Measurements from ENCODE around the gene ATP6V0C. TPM values are rescaled to one million over a fixed set of nuclear protein-coding genes. Genes with fewer than 3 reads are reported as not detected.

The ATP6V0C gene
- total RNA-seq, 1 experiment from 2014 or later = 173 TPM

DNA sequence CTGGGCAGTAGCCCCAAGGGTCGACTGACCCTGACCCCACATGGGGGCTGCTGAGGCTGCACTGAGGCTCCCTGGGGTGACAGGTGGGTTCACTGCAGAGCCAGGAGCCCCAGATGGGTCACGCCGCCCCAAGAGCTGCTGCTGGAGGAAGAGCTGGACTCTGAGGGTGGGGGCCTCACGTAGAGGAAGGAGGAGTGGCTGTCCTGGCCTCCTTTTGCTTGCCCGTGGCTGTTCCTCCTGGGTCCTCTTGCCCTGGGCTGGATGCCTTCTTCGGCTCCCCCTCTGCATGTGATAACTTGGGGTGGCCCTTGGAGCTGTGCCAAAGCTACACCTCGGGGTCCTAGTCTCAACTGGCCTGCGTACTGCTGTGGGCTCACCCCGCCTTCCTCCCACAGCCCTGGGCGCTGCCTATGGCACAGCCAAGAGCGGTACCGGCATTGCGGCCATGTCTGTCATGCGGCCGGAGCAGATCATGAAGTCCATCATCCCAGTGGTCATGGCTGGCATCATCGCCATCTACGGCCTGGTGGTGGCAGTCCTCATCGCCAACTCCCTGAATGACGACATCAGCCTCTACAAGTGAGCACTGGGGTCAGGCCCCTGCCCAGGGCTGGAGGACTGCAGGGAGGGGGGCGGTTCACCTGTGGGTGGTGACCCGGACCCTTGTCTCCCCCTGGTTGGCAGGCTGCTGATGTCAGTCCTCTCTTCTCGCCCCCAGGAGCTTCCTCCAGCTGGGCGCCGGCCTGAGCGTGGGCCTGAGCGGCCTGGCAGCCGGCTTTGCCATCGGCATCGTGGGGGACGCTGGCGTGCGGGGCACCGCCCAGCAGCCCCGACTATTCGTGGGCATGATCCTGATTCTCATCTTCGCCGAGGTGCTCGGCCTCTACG, 5.3 kb downstream of the ATP6V0C start:
- no peak overlapping the region for H3K4me3 Mint-ChIP-seq (ENCODE audit: unreplicated experiment)
- peaks cover 33% of the 10 kb centered on the region for H3K4me1 Mint-ChIP-seq (ENCODE audit: insufficient read depth, unreplicated experiment)
- DNase-seq (ENCODE audit: unreplicated experiment) = no peak
- H3K27me3 Mint-ChIP-seq (ENCODE audit: insufficient read depth, unreplicated experiment) = no peaks in the 10 kb centered on the region
- peaks cover 46% of the 10 kb centered on the region for H3K36me3 Mint-ChIP-seq (ENCODE audit: insufficient read depth, unreplicated experiment)
- peak overlapping the region; percentile 54 for H3K27ac Mint-ChIP-seq (ENCODE audit: low read depth, unreplicated experiment)
- TF ChIP-seq, protein P1, sequence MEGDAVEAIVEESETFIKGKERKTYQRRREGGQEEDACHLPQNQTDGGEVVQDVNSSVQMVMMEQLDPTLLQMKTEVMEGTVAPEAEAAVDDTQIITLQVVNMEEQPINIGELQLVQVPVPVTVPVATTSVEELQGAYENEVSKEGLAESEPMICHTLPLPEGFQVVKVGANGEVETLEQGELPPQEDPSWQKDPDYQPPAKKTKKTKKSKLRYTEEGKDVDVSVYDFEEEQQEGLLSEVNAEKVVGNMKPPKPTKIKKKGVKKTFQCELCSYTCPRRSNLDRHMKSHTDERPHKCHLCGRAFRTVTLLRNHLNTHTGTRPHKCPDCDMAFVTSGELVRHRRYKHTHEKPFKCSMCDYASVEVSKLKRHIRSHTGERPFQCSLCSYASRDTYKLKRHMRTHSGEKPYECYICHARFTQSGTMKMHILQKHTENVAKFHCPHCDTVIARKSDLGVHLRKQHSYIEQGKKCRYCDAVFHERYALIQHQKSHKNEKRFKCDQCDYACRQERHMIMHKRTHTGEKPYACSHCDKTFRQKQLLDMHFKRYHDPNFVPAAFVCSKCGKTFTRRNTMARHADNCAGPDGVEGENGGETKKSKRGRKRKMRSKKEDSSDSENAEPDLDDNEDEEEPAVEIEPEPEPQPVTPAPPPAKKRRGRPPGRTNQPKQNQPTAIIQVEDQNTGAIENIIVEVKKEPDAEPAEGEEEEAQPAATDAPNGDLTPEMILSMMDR (IDR thresholded peaks at IDR 0.05; ENCODE audit: unreplicated experiment) = no peak
- no TSS peak for BruUV-seq (replicated peaks)
- H3K9me3 Mint-ChIP-seq (ENCODE audit: unreplicated experiment) = no peaks in the 10 kb centered on the region
- CTCF ChIA-PET = interaction anchor here (0.6 to 1.0 kb wide), 3 partner anchors 18 to 268 kb away, joined by 3 to 5 read pairs (median 4); no protein-coding TSS in a partner anchor
- intact Hi-C loops (cut with micrococcal nuclease) = no loop called here
- POLR2A ChIA-PET = interaction anchor here (0.5 to 4.2 kb wide), 5 partner anchors 13 to 364 kb away, joined by 3 to 62 read pairs (median 4); partner anchors contain the start of genes CEMP1, PDPK1 and TRAF7

DNA sequence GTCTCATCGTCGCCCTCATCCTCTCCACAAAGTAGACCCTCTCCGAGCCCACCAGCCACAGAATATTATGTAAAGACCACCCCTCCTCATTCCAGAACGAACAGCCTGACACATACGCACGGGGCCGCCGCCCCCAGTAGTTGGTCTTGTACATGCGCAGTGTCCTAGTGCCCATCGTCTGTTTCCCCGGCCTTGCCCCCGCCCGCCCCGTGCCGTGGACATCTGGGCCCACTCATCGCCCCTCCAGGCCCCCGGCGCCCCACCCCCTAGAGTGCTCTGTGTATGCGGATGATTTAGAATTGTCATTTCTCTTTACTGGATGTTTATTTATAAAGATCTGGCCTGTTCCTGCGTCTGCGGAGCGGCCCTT, 5.9 kb downstream of the ATP6V0C start:
- Mint-ChIP-seq H3K4me3 (ENCODE audit: unreplicated experiment) (peak overlapping the region; percentile 78), H3K4me1 (ENCODE audit: insufficient read depth, unreplicated experiment) (peaks cover 38% of the 10 kb centered on the region), H3K27ac (ENCODE audit: low read depth, unreplicated experiment) (peak overlapping the region; percentile 54), H3K9me3 (ENCODE audit: unreplicated experiment) (no peaks in the 10 kb centered on the region), H3K27me3 (ENCODE audit: insufficient read depth, unreplicated experiment) (no peaks in the 10 kb centered on the region), H3K36me3 (ENCODE audit: insufficient read depth, unreplicated experiment) (peaks cover 52% of the 10 kb centered on the region)
- ChIA-PET POLR2A (interaction anchor here (0.5 to 4.2 kb wide), 9 partner anchors 12 to 365 kb away, joined by 3 to 62 read pairs (median 5); partner anchors contain the start of genes CEMP1, ECI1, KCTD5 and PDPK1), CTCF (interaction anchor here (0.6 to 0.8 kb wide), 2 partner anchors 71 to 269 kb away, joined by 3 to 4 read pairs; no protein-coding TSS in a partner anchor)
- TF ChIP-seq, protein P1 (IDR thresholded peaks at IDR 0.05; ENCODE audit: unreplicated experiment) = no peak
- no TSS peak for BruUV-seq (replicated peaks)
- no peak for DNase-seq (ENCODE audit: unreplicated experiment)
- intact Hi-C loops (cut with micrococcal nuclease) = no loop called here

DNA sequence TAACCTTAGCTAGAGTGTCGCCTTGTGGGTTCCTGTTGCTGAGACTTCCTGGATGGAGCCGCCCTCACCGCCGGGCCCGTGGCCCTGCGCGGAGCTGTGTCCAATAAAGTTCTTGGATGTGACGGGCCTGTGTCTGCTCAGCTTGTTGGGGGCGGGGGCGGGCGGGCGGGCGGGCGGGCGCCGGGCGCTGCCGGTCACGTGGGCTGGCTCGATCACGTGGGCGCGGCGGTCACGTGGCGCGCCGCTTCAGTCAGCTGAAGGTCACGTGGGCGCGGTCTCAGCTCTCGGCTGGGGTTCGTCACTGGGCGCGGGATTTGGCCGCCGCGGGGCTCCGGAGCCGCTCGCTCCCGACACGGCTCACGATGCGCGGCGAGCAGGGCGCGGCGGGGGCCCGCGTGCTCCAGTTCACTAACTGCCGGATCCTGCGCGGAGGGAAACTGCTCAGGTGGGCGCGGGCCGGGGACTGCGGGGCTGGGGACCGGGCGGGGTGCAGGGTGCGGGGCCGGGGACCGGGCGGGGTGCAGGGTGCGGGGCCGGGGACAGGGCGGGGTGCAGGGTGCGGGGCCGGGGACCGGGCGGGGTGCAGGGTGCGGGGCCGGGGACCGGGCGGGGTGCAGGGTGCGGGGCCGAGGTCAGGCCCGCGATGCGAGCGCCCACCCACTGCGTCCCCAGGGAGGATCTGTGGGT, 6.5 kb downstream of the ATP6V0C start, which contains the start of gene AMDHD2:
AMDHD2 (plus strand) TSS at position 275 of the 687 bp plus-strand sequence; CDS start at position 363, 88 bp downstream.
- peak; percentile 86 for DNase-seq (ENCODE audit: unreplicated experiment)
- BruUV-seq (replicated peaks) = no TSS peak
- POLR2A ChIA-PET = interaction anchor here (0.7 to 4.2 kb wide), 10 partner anchors 12 to 365 kb away, joined by 3 to 62 read pairs (median 4); partner anchors contain the start of genes CEMP1, ECI1, KCTD5 and PDPK1

More for the DNA sequence above, 6.5 kb downstream of the ATP6V0C start, which contains the start of gene AMDHD2:
- Mint-ChIP-seq H3K36me3 (ENCODE audit: insufficient read depth, unreplicated experiment) (peaks cover 52% of the 10 kb centered on the region), H3K27ac (ENCODE audit: low read depth, unreplicated experiment) (peak within 1 kb of the TSS; percentile 54), H3K4me1 (ENCODE audit: insufficient read depth, unreplicated experiment) (peaks cover 38% of the 10 kb centered on the region), H3K27me3 (ENCODE audit: insufficient read depth, unreplicated experiment) (no peaks in the 10 kb centered on the region), H3K9me3 (ENCODE audit: unreplicated experiment) (no peaks in the 10 kb centered on the region), H3K4me3 (ENCODE audit: unreplicated experiment) (peak within 1 kb of the TSS; percentile 78)
- CTCF ChIA-PET = interaction anchor here (0.8 to 1.0 kb wide), 3 partner anchors 11 to 70 kb away, joined by 4 to 5 read pairs (median 4); partner anchors contain the start of gene CEMP1
- TF ChIP-seq, protein P1 (IDR thresholded peaks at IDR 0.05; ENCODE audit: unreplicated experiment) = no peak
- intact Hi-C loops (cut with micrococcal nuclease) = no loop called here
